PFSK-1 (cell line): ENCODE results near the gene MSANTD2.

Experiments used
- FOXP2 ChIP-seq: optimal IDR thresholded peaks from 2 replicates; pipeline ENCODE3; 2011; ENCODE audit warnings: borderline replicate concordance, control low read depth, inconsistent platforms; ENCODE audit not compliant: insufficient read depth; ENCODE audit errors: extremely low read length, extremely low read depth
- POLR2AphosphoS5 ChIP-seq: IDR thresholded peaks from 2 replicates; pipeline ENCODE4 v1.6.1; 2012; ENCODE audit warnings: low read depth, mild to moderate bottlenecking, control low read depth, low read length, moderate library complexity
- REST ChIP-seq, 2 experiments: IDR thresholded peaks; 2 replicates each; pipeline versions ENCODE4 v1.6.1 to v1.8.0; 2011 to 2012; ENCODE audit warnings: low read depth in 2 of 2, low read length in 2 of 2, control low read depth in 1 of 2, inconsistent platforms in 1 of 2, mild to moderate bottlenecking in 1 of 2, moderate library complexity in 1 of 2; ENCODE audit not compliant: insufficient read depth in 1 of 2
- SIN3A ChIP-seq: IDR thresholded peaks from 2 replicates; pipeline ENCODE4 v1.6.1; 2012; ENCODE audit warnings: mild to moderate bottlenecking, low read length, moderate library complexity, borderline replicate concordance; ENCODE audit not compliant: insufficient read depth
- TAF1 ChIP-seq: IDR thresholded peaks from 2 replicates; pipeline ENCODE4 v1.6.1; 2012; ENCODE audit warnings: low read length, control low read depth, borderline replicate concordance; ENCODE audit not compliant: insufficient read depth

Gene MSANTD2

GRCh38 chr11:124838805-124839127, 38.6 kb upstream of the MSANTD2 start:
- TF ChIP-seq TAF1 (no peak), SIN3A (no peak)

GRCh38 chr11:124837491-124837856, 37.3 kb upstream of the MSANTD2 start:
- TF ChIP-seq SIN3A (no peak), TAF1 (no peak), FOXP2 (no peak), REST (IDR thresholded peaks at IDR 0.05; ENCODE audit: insufficient read depth in 1 of 2, low read depth in 2 of 2, low read length in 2 of 2) (no peak), POLR2AphosphoS5 (no peak)

GRCh38 chr11:124835918-124836317, 35.7 kb upstream of the MSANTD2 start:
- TF ChIP-seq TAF1 (no peak), FOXP2 (no peak), REST (IDR thresholded peaks at IDR 0.05; ENCODE audit: insufficient read depth in 1 of 2, low read depth in 2 of 2, low read length in 2 of 2) (no peak), SIN3A (no peak), POLR2AphosphoS5 (no peak)

GRCh38 chr11:124834526-124835180, 34.4 kb upstream of the MSANTD2 start:
- no peak for TF ChIP-seq POLR2AphosphoS5
- TF ChIP-seq REST (IDR thresholded peaks at IDR 0.05; ENCODE audit: insufficient read depth in 1 of 2, low read depth in 2 of 2, low read length in 2 of 2) = no peak
- no peak for TF ChIP-seq TAF1
- TF ChIP-seq SIN3A = no peak

DNA sequence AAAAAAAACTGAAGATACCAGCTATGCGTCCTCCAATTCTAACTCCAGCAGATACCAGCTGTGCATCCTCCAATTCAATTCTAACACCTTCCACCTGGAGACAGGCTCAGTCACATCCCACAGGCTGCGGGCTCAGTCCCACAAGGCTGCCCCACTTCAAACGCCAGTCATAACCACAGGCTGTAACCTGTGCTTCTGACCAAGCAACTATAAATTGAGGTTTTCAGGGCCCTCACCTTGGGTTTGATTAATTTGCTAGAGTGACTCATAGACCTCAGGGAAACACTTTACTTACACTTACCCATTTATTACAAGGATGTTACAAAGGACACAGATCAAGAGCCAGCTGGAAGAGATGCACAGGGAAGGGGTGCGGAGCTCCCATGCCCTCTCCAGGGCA, 32.4 kb upstream of the MSANTD2 start:
- no peak for TF ChIP-seq FOXP2
- no peak for TF ChIP-seq TAF1
- no peak for TF ChIP-seq POLR2AphosphoS5
- no peak for TF ChIP-seq REST (IDR thresholded peaks at IDR 0.05; ENCODE audit: insufficient read depth in 1 of 2, low read depth in 2 of 2, low read length in 2 of 2)
- TF ChIP-seq SIN3A = no peak
